ENCODE measurements around the gene KIF14. TPM values are rescaled to one million over a fixed set of nuclear protein-coding genes. Genes with fewer than 3 reads are reported as not detected.

KIF14 gene
- total RNA-seq, 1 donor from 2014 or later: 0.05 TPM

DNA sequence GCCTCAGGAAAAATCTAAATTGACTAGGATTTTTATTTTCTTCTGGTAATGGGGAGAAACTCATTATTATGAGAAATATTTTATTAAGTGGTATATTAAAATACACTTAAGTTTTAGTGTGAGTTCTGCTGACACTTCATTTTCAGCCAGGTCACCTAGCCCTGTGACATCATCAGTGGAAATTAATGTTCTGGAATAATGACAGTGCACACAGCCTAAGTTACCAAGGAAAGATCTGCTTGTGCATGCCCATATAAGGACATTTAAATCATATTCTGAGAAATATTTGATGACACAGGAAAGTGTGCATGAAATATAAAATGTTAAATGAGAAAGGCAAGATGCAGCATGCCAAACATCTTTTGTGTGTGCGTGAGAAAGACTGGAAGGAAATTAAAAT lies 102.0 kb downstream of the KIF14 start:
- intact Hi-C loops (cut with DNase I): no loop called here
- DNase-seq (ENCODE audit: low spot score): no peak

DNA sequence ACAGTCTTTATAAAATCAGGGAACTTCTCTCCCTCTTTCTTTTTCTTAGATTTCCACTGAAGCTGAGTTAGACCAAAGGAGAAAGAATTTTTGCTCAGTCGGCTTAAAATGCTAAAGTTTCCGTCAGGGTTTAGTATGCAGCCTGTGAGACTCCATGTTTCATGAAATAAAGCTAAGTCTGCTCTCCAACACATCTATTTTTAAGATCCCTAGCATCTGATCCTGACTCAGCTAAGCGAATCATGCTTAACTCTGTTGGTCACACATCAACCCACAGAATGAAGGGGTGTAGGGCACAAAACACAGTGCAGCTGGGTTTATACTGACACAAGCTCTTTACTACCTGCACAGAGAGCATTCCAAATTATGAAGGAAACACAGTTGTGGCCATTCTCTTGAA lies 108.4 kb downstream of the KIF14 start:
- intact Hi-C loops (cut with DNase I): no loop called here
- DNase-seq (ENCODE audit: low spot score): no peak

DNA sequence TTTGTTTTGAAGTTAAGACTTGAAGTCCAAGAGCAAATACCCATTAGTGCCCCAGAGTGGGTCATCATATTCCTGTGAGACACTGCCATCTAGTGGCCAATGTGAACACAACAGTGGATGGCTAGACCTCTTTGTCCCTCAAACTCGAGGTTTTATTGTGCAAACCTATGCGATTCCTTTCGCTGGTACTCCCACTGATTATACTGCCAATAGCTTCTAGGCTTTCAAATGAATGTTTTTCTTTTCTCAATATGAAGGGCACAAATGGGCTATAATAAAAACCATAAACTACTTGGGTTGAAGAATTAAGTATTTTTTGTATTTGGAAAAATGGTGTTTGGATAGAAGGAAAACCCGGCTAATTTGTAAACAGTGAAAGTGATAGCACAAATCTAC lies 110.3 kb downstream of the KIF14 start:
- DNase-seq (ENCODE audit: low spot score): no peak
- intact Hi-C loops (cut with DNase I): no loop called here

DNA sequence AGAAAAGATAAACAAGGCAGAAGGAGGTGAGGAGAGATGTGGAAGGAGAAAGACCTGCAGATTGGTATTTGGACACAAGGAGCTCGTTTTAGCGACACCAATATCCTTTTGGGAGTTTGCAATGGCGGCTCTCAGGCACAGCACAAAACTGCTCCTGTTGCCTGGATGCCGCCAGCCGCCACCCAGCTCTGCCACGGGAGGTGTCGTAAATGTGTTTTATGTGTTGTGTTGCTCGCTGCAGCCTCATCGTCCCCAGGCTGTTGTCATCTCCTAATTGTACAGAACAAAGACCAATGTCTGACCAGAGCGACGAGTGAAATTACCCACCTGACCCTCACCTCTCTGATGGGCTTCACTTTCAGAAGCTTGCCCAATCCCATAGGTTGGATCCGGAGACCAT lies 114.1 kb downstream of the KIF14 start:
- intact Hi-C loops (cut with DNase I): no loop called here
- no peak for DNase-seq (ENCODE audit: low spot score)

DNA sequence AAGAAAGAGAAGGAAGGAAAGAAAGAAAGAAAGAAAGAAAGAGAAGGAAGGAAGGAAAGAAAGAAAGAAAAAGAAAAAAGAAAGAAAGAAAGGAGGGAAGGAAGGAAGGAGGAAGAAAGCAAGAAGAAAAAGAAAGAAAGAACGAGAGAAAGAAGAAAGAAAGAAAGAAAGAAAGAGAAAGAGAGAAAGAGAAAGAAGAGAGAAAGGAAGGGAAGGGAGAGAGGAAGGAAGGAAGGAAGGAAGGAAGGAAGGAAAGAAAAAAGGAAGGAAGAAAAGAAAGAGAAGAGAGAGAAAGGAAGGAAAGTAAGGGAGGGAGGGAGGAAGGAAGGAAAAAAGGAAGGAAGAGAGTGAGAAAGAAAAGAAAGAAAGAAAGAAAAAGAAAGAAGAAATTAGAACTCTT lies 115.3 kb downstream of the KIF14 start:
- intact Hi-C loops (cut with DNase I): no loop called here
- no peak for DNase-seq (ENCODE audit: low spot score)

Other genes with a start within 250 kb of the KIF14 start
- gene ZNF281, start 210.7 kb downstream of the KIF14 start, total RNA-seq: 8.5 TPM
- gene DDX59, start 49.2 kb upstream of the KIF14 start, total RNA-seq: 17.3 TPM
- 37.9 TPM for gene CAMSAP2, start 118.1 kb upstream of the KIF14 start, total RNA-seq